Immature natural killer cell (primary cell): Measurements from ENCODE around the gene OR2A12. TPM values are rescaled to one million over a fixed set of nuclear protein-coding genes. Genes with fewer than 3 reads are reported as not detected.

Experiments used
- DNase-seq, 3 donors: peaks; one replicate each; pipeline ENCODE4 v3.0.0; 2022; ENCODE audit warnings: mixed read lengths in 1 of 3
- H3K27ac Mint-ChIP-seq, 6 donors: one replicate each; pipeline ENCODE4 v1.8.0; 2020; ENCODE audit warnings: mixed read lengths in 6 of 6, mild to moderate bottlenecking in 5 of 6, inconsistent platforms in 4 of 6, moderate library complexity in 3 of 6
- H3K27me3 Mint-ChIP-seq, 3 donors: one replicate each; pipeline ENCODE4 v1.8.0; 2020 to 2021; ENCODE audit warnings: low read depth in 3 of 3, mild to moderate bottlenecking in 3 of 3, mixed read lengths in 3 of 3, moderate library complexity in 3 of 3, inconsistent platforms in 1 of 3
- H3K36me3 Mint-ChIP-seq, 3 donors: one replicate each; pipeline ENCODE4 v1.8.0; 2020; ENCODE audit warnings: mixed read lengths in 3 of 3, inconsistent platforms in 2 of 3, mild to moderate bottlenecking in 2 of 3
- H3K4me1 Mint-ChIP-seq, 2 donors: one replicate each; pipeline ENCODE4 v1.8.0; 2020; ENCODE audit warnings: inconsistent platforms in 2 of 2, mild to moderate bottlenecking in 2 of 2, mixed read lengths in 2 of 2, moderate library complexity in 1 of 2
- H3K4me3 Mint-ChIP-seq, 5 donors: one replicate each; pipeline ENCODE4 v1.8.0; 2020; ENCODE audit warnings: mild to moderate bottlenecking in 5 of 5, mixed read lengths in 5 of 5, inconsistent platforms in 3 of 5, moderate library complexity in 3 of 5
- H3K9me3 Mint-ChIP-seq, 6 donors: one replicate each; pipeline ENCODE4 v1.8.0; 2020; ENCODE audit warnings: mild to moderate bottlenecking in 6 of 6, mixed read lengths in 6 of 6, inconsistent platforms in 4 of 6, moderate library complexity in 3 of 6
- polyA plus RNA-seq, 3 donors: library from polyadenylated mRNA; unstranded; fragments of 300-500 nt; fragmentation: Illumina TruSeq; gene quantifications; one replicate each; pipeline ENCODE4 v1.2.3, GENCODE V29; 2021

Gene OR2A12
- polyA plus RNA-seq, 3 donors from 2014 or later: not detected

DNA sequence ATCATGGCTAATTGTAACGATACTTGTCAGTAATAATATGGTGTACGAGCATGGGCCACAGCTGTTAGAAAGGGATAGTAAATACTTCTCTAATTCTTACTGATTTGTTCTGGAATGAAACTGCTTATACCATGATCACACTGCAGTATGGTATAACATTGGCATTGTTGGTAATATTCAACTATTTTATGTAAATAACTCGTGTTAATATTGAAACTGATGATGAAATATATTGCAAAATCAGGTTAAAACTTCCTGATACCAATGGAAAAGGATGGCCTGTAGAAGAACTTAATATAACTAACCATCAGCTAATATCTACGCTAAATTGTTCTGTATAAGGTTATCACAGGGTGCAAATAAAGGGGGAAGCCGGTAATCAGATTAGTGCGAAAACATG is 47.2 kb downstream of the OR2A12 start:
- no peak overlapping the region for H3K27ac Mint-ChIP-seq
- DNase-seq: no peak
- no peak overlapping the region for H3K4me3 Mint-ChIP-seq
- peaks cover 0 to 4% (median 0%) of the 10 kb centered on the region in 3 donors for H3K27me3 Mint-ChIP-seq
- H3K4me1 Mint-ChIP-seq: no peaks in the 10 kb centered on the region
- H3K9me3 Mint-ChIP-seq: no peaks in the 10 kb centered on the region
- no peaks in the 10 kb centered on the region for H3K36me3 Mint-ChIP-seq

DNA sequence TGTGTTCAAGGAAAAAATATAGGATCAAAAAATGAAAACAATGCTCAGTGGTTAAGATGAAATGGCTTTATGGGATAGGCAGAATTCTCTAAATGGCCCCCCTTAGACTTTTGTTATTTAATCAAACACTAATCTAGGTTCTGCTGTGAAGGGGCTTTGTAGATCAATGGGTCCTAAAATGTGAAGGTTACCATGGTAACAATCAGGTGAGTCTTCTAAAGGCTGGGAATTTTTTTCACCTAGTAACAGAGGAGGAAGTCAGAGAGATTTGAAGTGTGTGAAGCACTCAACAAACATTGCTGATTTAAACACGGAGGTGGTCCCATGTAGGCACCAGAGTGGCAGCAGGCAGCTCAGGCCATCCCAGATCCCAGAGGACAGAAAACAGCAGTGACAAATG is 48.0 kb downstream of the OR2A12 start:
- Mint-ChIP-seq H3K9me3 (no peaks in the 10 kb centered on the region), H3K4me1 (no peaks in the 10 kb centered on the region), H3K36me3 (no peaks in the 10 kb centered on the region), H3K27ac (no peak overlapping the region), H3K27me3 (peaks cover 0 to 3% (median 0%) of the 10 kb centered on the region in 3 donors), H3K4me3 (no peak overlapping the region)
- no peak for DNase-seq

DNA sequence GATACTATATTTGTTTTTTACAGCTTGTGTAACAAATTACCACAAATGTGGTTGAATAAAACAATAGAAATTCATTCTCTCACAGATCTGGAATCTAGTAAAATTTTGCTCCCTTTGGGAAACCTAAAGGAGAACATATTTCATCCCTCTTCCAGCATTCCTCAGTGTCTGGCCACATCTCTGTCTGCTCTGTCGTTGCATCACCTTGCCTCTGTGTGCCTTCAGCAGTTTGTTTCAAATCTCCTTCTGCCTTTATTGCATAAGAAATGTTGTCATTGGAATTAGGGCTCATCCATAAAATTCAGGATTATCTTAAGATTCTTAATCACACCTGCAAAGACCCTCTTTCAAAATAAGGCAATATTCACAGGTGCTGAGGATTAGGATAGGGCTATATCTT is 51.4 kb downstream of the OR2A12 start:
- H3K9me3 Mint-ChIP-seq: no peaks in the 10 kb centered on the region

DNA sequence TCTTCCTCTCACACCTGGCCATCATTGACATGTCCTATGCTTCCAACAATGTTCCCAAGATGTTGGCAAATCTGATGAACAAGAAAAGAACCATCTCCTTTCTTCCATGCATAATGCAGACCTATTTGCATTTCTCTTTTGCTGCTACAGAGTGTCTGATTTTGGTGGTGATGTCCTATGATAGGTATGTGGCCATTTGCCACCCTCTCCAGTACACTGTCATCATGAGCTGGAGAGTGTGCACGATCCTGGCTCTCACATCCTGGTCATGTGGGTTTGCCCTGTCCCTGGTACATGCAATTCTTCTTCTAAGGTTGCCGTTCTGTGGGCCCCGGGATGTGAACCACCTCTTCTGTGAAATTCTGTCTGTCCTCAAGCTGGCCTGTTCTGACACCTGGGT is 56.1 kb downstream of the OR2A12 start:
- Mint-ChIP-seq H3K27ac (no peak overlapping the region), H3K4me3 (no peak overlapping the region), H3K27me3 (peaks cover 0 to 7% (median 3%) of the 10 kb centered on the region in 3 donors), H3K9me3 (peaks cover 0 to 3% (median 0%) of the 10 kb centered on the region in 6 donors), H3K36me3 (no peaks in the 10 kb centered on the region), H3K4me1 (no peaks in the 10 kb centered on the region)
- no peak for DNase-seq

More for the DNA sequence above, 51.4 kb downstream of the OR2A12 start:
- DNase-seq: no peak
- Mint-ChIP-seq H3K27ac (no peak overlapping the region), H3K4me3 (no peak overlapping the region), H3K27me3 (peaks cover 0 to 4% (median 3%) of the 10 kb centered on the region in 3 donors), H3K4me1 (no peaks in the 10 kb centered on the region), H3K36me3 (no peaks in the 10 kb centered on the region)

DNA sequence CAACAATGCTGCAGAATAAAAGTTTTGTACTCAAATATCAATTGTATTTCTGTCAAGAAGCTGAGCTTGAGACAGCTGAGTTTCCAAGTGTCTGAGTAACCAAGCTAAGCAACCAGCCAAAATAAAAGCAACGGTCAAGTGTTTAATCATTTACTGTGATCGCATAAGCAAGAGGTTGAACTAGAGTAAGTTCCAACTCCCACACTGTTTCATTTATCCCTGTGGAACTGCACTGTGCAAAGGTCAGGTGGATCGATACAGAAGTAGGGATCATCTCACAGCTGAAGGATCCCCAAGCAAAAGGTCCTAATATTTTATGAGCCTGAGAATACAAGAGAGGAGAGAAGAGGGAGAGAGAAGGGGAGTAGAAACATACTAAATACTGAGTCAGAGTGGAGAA is 58.3 kb downstream of the OR2A12 start:
- Mint-ChIP-seq H3K4me1 (no peaks in the 10 kb centered on the region), H3K4me3 (no peak overlapping the region), H3K36me3 (peaks cover 4 to 5% (median 5%) of the 10 kb centered on the region in 3 donors), H3K27me3 (peaks cover 0 to 8% (median 3%) of the 10 kb centered on the region in 3 donors), H3K9me3 (peaks cover 8 to 19% (median 12%) of the 10 kb centered on the region in 6 donors), H3K27ac (no peak overlapping the region)
- DNase-seq: no peak

DNA sequence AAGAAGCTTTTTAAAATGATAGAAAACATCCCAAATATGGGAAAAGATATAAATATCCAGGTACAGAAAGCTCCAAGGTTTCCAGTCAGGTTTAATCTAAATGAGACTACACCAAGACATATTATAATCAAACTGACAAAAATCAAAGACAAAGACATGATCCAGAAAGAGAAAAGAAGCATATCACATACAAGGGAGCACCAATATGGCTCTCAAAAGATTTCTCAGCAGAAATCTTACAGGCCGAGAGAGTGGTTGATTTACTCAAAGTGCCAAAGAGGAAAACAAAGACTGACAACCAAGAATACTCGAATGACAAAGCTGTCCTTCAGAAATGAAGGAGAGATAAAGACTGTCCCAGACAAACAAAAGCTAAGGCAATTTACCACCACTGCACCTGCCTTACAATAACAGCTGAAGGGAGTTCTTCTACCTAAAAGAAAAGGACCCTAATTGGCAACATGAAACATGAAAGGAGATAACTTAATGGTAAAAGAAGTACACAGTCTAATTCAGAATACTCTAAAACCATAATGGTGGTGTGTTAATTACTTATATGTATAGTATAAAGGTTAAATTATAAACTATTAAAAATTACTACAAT is 62.2 kb downstream of the OR2A12 start:
- Mint-ChIP-seq H3K27ac (no peak overlapping the region), H3K9me3 (peaks cover 15 to 30% (median 23%) of the 10 kb centered on the region in 6 donors), H3K27me3 (peaks cover 0 to 10% (median 0%) of the 10 kb centered on the region in 3 donors), H3K36me3 (peaks cover 4 to 6% (median 5%) of the 10 kb centered on the region in 3 donors), H3K4me1 (no peaks in the 10 kb centered on the region), H3K4me3 (no peak overlapping the region)
- no peak for DNase-seq

Other genes with a start within 250 kb of the OR2A12 start
- gene TCAF1, start 184.1 kb upstream of the OR2A12 start, polyA plus RNA-seq: 10 to 100 TPM; 11.4 to 20.1 (median 14.9) TPM
- gene OR2F2, start 151.0 kb upstream of the OR2A12 start, polyA plus RNA-seq: not detected
- not detected for gene OR2F1, start 131.4 kb upstream of the OR2A12 start, polyA plus RNA-seq
- not detected for gene OR6B1, start 86.0 kb upstream of the OR2A12 start, polyA plus RNA-seq
- gene OR2A5, start 37.3 kb upstream of the OR2A12 start, polyA plus RNA-seq: not detected
- gene OR2A25, start 16.5 kb upstream of the OR2A12 start, polyA plus RNA-seq: not detected
- gene OR2A2, start 23.3 kb downstream of the OR2A12 start, polyA plus RNA-seq: not detected
- not detected for gene OR2A14, start 36.9 kb downstream of the OR2A12 start, polyA plus RNA-seq
- gene CTAGE4, start 97.2 kb downstream of the OR2A12 start, polyA plus RNA-seq: not detected
- gene ARHGEF35, start 109.6 kb downstream of the OR2A12 start, polyA plus RNA-seq: not detected
- not detected for gene OR2A42, start 153.3 kb downstream of the OR2A12 start, polyA plus RNA-seq
- not detected for gene OR2A7, start 178.5 kb downstream of the OR2A12 start, polyA plus RNA-seq
- gene CTAGE8, start 183.0 kb downstream of the OR2A12 start, polyA plus RNA-seq: not detected
- not detected for gene OR2A1, start 226.1 kb downstream of the OR2A12 start, polyA plus RNA-seq